HG03469 (cell line): ENCODE results near the gene SLC19A1.

Experiments used
- ATAC-seq: cut with Tn5 transposase; IDR thresholded peaks from one replicate; pipeline ENCODE4 v1.9.1; 2021; ENCODE audit warnings: mild to moderate bottlenecking, moderate library complexity, moderate number of reproducible peaks; ENCODE audit not compliant: unreplicated experiment

SLC19A1 gene

GRCh38 chr21:45559216-45560105 is 17.2 kb upstream of the SLC19A1 start:
- no peak for ATAC-seq

GRCh38 chr21:45558044-45558721 is 15.9 kb upstream of the SLC19A1 start:
- no peak for ATAC-seq

- no peak for ATAC-seq
Measured at GRCh38 chr21:45557616-45558043, 15.4 kb upstream of the SLC19A1 start.

GRCh38 chr21:45556645-45557615 is 14.7 kb upstream of the SLC19A1 start:
- no peak for ATAC-seq

- ATAC-seq, result no peak
Measured at GRCh38 chr21:45556302-45556644, 14.0 kb upstream of the SLC19A1 start.

- no peak for ATAC-seq
Measured at GRCh38 chr21:45555557-45556301, 13.5 kb upstream of the SLC19A1 start.

GRCh38 chr21:45555251-45555556 is 13.0 kb upstream of the SLC19A1 start:
- no peak for ATAC-seq

- ATAC-seq, result no peak
Measured at GRCh38 chr21:45554477-45555175, 12.4 kb upstream of the SLC19A1 start.

- no peak for ATAC-seq
Measured at GRCh38 chr21:45552696-45553391, 10.6 kb upstream of the SLC19A1 start.

- ATAC-seq, result no peak
Measured at GRCh38 chr21:45551783-45552695, 9.8 kb upstream of the SLC19A1 start.

- ATAC-seq, result no peak
Measured at GRCh38 chr21:45551316-45551715, 9.1 kb upstream of the SLC19A1 start.

GRCh38 chr21:45550522-45551210 is 8.4 kb upstream of the SLC19A1 start:
- ATAC-seq, result no peak

GRCh38 chr21:45549626-45550463 is 7.6 kb upstream of the SLC19A1 start:
- no peak for ATAC-seq

- no peak for ATAC-seq
Measured at GRCh38 chr21:45548711-45549491, 6.7 kb upstream of the SLC19A1 start.

- no peak for ATAC-seq
Measured at GRCh38 chr21:45547545-45547900, 5.3 kb upstream of the SLC19A1 start.
